ENCODE data around the gene PDE6H.

PDE6H gene

GRCh38 chr12:14974633-14975032 lies 1.8 kb downstream of the PDE6H start:
- DNase-seq (ENCODE audit: low spot score) (no peak), FAIRE-seq (no peak)

GRCh38 chr12:14975457-14975856 lies 2.6 kb downstream of the PDE6H start:
- DNase-seq (ENCODE audit: low spot score) (no peak), FAIRE-seq (no peak)

GRCh38 chr12:14976658-14977057 lies 3.8 kb downstream of the PDE6H start:
- no peak for FAIRE-seq
- DNase-seq (ENCODE audit: low spot score): no peak

GRCh38 chr12:14979468-14979867 lies 6.6 kb downstream of the PDE6H start:
- DNase-seq (ENCODE audit: low spot score) (no peak), FAIRE-seq (no peak)

- no peak for DNase-seq (ENCODE audit: low spot score)
Measured at GRCh38 chr12:14981049-14981448, 8.2 kb downstream of the PDE6H start.

GRCh38 chr12:14982562-14982961 lies 9.7 kb downstream of the PDE6H start:
- DNase-seq (ENCODE audit: low spot score) (no peak), FAIRE-seq (no peak)

More at GRCh38 chr12:14981049-14981448, 8.2 kb downstream of the PDE6H start:
- FAIRE-seq: no peak

GRCh38 chr12:14982991-14983390 lies 10.1 kb downstream of the PDE6H start:
- DNase-seq (ENCODE audit: low spot score) (no peak), FAIRE-seq (no peak)

- FAIRE-seq: no peak
Measured at GRCh38 chr12:14984036-14984435, 11.2 kb downstream of the PDE6H start.

GRCh38 chr12:14984766-14985285 lies 12.0 kb downstream of the PDE6H start:
- FAIRE-seq (no peak), DNase-seq (ENCODE audit: low spot score) (no peak)

More at GRCh38 chr12:14984036-14984435, 11.2 kb downstream of the PDE6H start:
- no peak for DNase-seq (ENCODE audit: low spot score)

GRCh38 chr12:14986449-14986848 lies 13.6 kb downstream of the PDE6H start:
- FAIRE-seq (no peak), DNase-seq (ENCODE audit: low spot score) (no peak)

- DNase-seq (ENCODE audit: low spot score): no peak
- no peak for FAIRE-seq
Measured at GRCh38 chr12:14988035-14988434, 15.2 kb downstream of the PDE6H start.

- DNase-seq (ENCODE audit: low spot score): no peak
- FAIRE-seq: no peak
Measured at GRCh38 chr12:14989790-14990189, 16.9 kb downstream of the PDE6H start.

- FAIRE-seq (no peak), DNase-seq (ENCODE audit: low spot score) (no peak)
Measured at GRCh38 chr12:14991069-14991468, 18.2 kb downstream of the PDE6H start.

GRCh38 chr12:14992673-14993072 lies 19.8 kb downstream of the PDE6H start:
- FAIRE-seq: no peak
- DNase-seq (ENCODE audit: low spot score): no peak

- no peak for DNase-seq (ENCODE audit: low spot score)
- no peak for FAIRE-seq
Measured at GRCh38 chr12:14993117-14993516, 20.3 kb downstream of the PDE6H start.

GRCh38 chr12:14993537-14994266 lies 20.9 kb downstream of the PDE6H start:
- FAIRE-seq (no peak), DNase-seq (ENCODE audit: low spot score) (no peak)

GRCh38 chr12:14994610-14995009 lies 21.8 kb downstream of the PDE6H start:
- no peak for DNase-seq (ENCODE audit: low spot score)
- no peak for FAIRE-seq

- DNase-seq (ENCODE audit: low spot score) (peak; percentile 28), FAIRE-seq (peak; percentile 82)
Measured at GRCh38 chr12:14995583-14996425, 23.0 kb downstream of the PDE6H start.

- DNase-seq (ENCODE audit: low spot score) (no peak), FAIRE-seq (no peak)
Measured at GRCh38 chr12:14997998-14998397, 25.2 kb downstream of the PDE6H start.

- FAIRE-seq (no peak), DNase-seq (ENCODE audit: low spot score) (no peak)
Measured at GRCh38 chr12:14999021-14999694, 26.3 kb downstream of the PDE6H start.

GRCh38 chr12:14999695-15000365 lies 27.0 kb downstream of the PDE6H start:
- FAIRE-seq (no peak), DNase-seq (ENCODE audit: low spot score) (no peak)
